ENCODE data around the gene FAM50A. TPM values are rescaled to one million over a fixed set of nuclear protein-coding genes. Genes with fewer than 3 reads are reported as not detected.
A peak's percentile ranks its signal among the peaks of the same experiment; 100 is the strongest.

The FAM50A gene
- total RNA-seq, 1 donor from 2014 or later, result 68.8 TPM

GRCh38 chrX:154481195-154481594 lies 37.3 kb downstream of the FAM50A start:
- H3K9me3 Mint-ChIP-seq, result no peaks in the 10 kb centered on the region
- H3K27ac Mint-ChIP-seq (ENCODE audit: unreplicated experiment), result no peak overlapping the region
- DNase-seq (ENCODE audit: low read depth, low spot score), result no peak
- no peaks in the 10 kb centered on the region for H3K27me3 Mint-ChIP-seq (ENCODE audit: low read depth)
- peaks cover 10% of the 10 kb centered on the region for H3K36me3 Mint-ChIP-seq (ENCODE audit: low read depth)
- no peak for TF ChIP-seq CTCF (conservative IDR thresholded peaks at IDR 0.05)
- H3K4me3 Mint-ChIP-seq, result peak overlapping the region; percentile 49
- no peaks in the 10 kb centered on the region for H3K4me1 Mint-ChIP-seq

- no peak for DNase-seq (ENCODE audit: low read depth, low spot score)
- no peaks in the 10 kb centered on the region for H3K9me3 Mint-ChIP-seq
- no peaks in the 10 kb centered on the region for H3K27me3 Mint-ChIP-seq (ENCODE audit: low read depth)
- peaks cover 10% of the 10 kb centered on the region for H3K36me3 Mint-ChIP-seq (ENCODE audit: low read depth)
- peak overlapping the region; percentile 19 for H3K27ac Mint-ChIP-seq (ENCODE audit: unreplicated experiment)
- H3K4me3 Mint-ChIP-seq, result peak overlapping the region; percentile 79
- H3K4me1 Mint-ChIP-seq, result no peaks in the 10 kb centered on the region
- TF ChIP-seq CTCF (conservative IDR thresholded peaks at IDR 0.05), result no peak
Measured at GRCh38 chrX:154481911-154482601, 38.1 kb downstream of the FAM50A start.

GRCh38 chrX:154482786-154483185 lies 38.8 kb downstream of the FAM50A start:
- Mint-ChIP-seq H3K27ac (ENCODE audit: unreplicated experiment) (no peak overlapping the region), H3K36me3 (ENCODE audit: low read depth) (peaks cover 11% of the 10 kb centered on the region), H3K9me3 (no peaks in the 10 kb centered on the region), H3K27me3 (ENCODE audit: low read depth) (no peaks in the 10 kb centered on the region), H3K4me3 (peak overlapping the region; percentile 79), H3K4me1 (no peaks in the 10 kb centered on the region)
- DNase-seq (ENCODE audit: low read depth, low spot score), result no peak
- no peak for TF ChIP-seq CTCF (conservative IDR thresholded peaks at IDR 0.05)

- DNase-seq (ENCODE audit: low read depth, low spot score), result no peak
- no peak overlapping the region for H3K27ac Mint-ChIP-seq (ENCODE audit: unreplicated experiment)
- H3K4me1 Mint-ChIP-seq, result no peaks in the 10 kb centered on the region
- H3K4me3 Mint-ChIP-seq, result peak overlapping the region; percentile 44
- no peak for TF ChIP-seq CTCF (conservative IDR thresholded peaks at IDR 0.05)
- H3K27me3 Mint-ChIP-seq (ENCODE audit: low read depth), result no peaks in the 10 kb centered on the region
- no peaks in the 10 kb centered on the region for H3K9me3 Mint-ChIP-seq
- H3K36me3 Mint-ChIP-seq (ENCODE audit: low read depth), result peaks cover 14% of the 10 kb centered on the region
Measured at GRCh38 chrX:154483325-154483724, 39.4 kb downstream of the FAM50A start.

GRCh38 chrX:154484255-154485149 lies 40.6 kb downstream of the FAM50A start:
- DNase-seq (ENCODE audit: low read depth, low spot score), result no peak
- H3K9me3 Mint-ChIP-seq, result no peaks in the 10 kb centered on the region

More at GRCh38 chrX:154484255-154485149, 40.6 kb downstream of the FAM50A start:
- TF ChIP-seq CTCF (conservative IDR thresholded peaks at IDR 0.05), result no peak
- Mint-ChIP-seq H3K27me3 (ENCODE audit: low read depth) (no peaks in the 10 kb centered on the region), H3K4me1 (peaks cover under 1% of the 10 kb centered on the region), H3K4me3 (peak overlapping the region; percentile 9), H3K27ac (ENCODE audit: unreplicated experiment) (no peak overlapping the region), H3K36me3 (ENCODE audit: low read depth) (peaks cover 14% of the 10 kb centered on the region)
